GM12873 (cell line): ENCODE measurements around the gene LCTL.

ENCODE experiments used
- TF ChIP-seq, protein P1 (sequence below): IDR thresholded peaks from 2 replicates; pipeline ENCODE4 v1.5.1; 2012; ENCODE audit warnings: low read depth, mild to moderate bottlenecking, moderate library complexity, low read length, control low read depth; ENCODE audit not compliant: insufficient read depth; ENCODE audit errors: missing control alignments

The LCTL gene

DNA sequence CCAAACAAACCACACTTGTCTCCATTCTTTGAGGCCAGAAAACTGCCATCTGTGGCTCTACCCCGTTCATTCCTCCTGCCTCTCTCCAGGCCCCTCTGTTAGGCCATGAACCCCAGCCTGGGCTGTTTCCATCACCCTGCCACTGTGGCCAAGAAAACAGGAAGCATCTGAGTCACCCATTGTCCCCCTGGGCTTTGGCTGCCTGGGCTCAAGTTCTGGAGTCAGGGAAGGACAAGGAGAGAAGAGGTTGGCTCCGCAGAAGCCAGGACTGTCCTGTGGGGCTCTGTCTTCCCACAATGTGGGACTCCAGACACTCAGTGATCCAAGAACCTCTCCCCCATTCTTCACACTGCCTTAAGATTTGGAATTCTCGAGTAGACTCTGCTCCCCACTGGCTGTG, 14.8 kb upstream of the LCTL start:
- TF ChIP-seq, protein P1, sequence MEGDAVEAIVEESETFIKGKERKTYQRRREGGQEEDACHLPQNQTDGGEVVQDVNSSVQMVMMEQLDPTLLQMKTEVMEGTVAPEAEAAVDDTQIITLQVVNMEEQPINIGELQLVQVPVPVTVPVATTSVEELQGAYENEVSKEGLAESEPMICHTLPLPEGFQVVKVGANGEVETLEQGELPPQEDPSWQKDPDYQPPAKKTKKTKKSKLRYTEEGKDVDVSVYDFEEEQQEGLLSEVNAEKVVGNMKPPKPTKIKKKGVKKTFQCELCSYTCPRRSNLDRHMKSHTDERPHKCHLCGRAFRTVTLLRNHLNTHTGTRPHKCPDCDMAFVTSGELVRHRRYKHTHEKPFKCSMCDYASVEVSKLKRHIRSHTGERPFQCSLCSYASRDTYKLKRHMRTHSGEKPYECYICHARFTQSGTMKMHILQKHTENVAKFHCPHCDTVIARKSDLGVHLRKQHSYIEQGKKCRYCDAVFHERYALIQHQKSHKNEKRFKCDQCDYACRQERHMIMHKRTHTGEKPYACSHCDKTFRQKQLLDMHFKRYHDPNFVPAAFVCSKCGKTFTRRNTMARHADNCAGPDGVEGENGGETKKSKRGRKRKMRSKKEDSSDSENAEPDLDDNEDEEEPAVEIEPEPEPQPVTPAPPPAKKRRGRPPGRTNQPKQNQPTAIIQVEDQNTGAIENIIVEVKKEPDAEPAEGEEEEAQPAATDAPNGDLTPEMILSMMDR = no peak

DNA sequence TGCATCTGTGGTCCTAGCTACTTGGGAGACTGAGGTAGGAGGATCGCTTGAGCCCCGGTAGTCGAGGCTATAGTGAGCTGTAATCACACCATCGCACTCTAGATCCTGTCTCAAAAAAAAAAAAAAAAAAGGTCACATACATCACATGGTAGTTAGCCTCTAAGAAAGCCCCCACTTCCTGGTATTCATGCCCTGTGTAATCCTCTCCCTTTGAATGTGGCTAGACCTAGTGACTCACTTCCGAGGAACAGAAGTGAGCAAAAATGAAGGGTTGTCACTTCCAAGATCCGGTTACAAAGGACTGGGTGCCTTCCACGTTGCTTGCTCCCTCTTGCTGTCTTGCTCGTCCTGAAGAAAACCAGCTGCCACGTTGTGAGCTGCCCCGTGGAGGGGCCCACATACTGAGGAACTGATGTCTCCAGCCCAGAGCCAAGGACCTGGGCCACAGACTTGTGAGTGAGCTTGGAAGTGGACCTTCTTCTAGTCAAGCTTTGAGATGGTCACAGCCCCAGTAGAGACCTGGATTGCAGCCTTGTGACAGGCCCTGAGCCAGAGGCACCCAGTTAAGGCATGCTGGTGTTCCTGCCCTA, 12.6 kb upstream of the LCTL start:
- TF ChIP-seq, protein P1 = no peak

DNA sequence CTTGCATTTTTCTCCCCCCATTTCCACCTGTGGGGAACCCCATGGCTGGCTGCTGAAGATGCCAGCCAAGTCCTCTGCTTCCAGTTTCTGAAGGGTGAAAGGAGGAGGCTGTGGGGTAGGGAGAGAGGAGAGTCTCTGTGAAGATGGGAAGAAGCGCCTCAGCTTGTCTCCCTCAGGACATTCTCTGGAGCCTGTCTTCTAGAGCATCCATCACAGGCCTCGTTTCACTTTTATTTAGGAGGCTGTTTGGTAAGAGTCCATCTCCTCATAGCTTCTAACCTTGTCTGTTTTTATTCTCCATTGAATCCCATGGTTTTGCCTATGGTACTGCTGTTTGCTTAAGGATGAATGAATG, 8.8 kb upstream of the LCTL start:
- TF ChIP-seq, protein P1 = no peak

DNA sequence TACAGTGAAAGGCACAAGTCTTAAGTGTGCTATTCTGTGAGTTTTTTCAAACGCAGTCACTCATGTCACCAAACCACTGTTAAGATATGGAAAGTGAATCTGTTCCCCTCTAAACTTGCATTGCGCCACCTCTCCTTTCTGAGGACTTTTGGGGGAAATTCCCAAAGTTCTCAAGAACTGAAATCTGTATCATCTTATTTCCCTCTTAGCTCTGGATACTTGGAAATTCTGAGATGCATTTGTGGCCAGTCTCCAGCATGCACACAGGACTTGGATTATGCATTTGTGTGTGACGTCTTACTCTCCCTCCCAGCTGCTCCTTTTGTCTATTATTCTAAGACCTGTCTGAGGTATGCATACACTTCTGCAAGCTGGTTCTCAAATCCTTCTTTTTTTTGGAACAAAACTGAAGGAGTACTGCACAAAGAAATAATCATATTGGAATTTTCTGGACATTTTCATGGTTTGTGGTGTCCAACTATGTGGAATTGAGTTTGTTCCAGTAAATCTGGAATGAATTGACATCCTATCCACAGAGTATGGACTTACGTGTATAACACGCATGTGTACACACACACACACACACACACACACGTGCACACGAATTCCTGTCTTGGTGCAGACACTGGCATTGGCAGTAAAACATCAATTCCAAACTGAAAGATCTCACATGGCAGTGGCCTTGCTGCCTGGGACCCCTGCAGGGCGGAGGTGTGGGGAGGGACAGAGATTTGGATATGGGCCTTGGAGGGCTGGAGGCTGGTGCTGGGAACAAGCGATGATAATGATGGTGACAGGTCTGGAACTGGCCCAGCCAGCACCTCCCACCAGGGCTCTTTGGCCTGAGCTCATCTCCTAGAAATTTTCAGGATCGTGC, 8.2 kb upstream of the LCTL start:
- TF ChIP-seq, protein P1 = no peak

DNA sequence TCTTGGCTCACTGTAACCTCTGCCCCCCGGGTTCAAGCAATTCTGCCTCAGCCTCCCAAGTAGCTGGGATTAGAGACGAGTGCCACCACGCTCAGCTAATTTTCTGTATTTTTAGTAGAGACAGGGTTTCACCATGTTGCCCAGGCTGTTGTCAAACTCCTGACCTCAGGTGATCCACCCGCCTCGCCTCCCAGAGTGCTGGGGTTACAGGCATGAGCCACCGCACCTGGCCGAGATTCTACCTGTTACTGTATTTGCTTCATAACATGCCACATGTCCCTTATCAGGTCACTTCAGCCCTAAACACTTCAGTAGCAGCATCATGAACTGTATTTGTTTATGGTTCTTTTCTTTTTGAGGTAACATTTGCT, 7.5 kb upstream of the LCTL start:
- TF ChIP-seq, protein P1 = no peak

DNA sequence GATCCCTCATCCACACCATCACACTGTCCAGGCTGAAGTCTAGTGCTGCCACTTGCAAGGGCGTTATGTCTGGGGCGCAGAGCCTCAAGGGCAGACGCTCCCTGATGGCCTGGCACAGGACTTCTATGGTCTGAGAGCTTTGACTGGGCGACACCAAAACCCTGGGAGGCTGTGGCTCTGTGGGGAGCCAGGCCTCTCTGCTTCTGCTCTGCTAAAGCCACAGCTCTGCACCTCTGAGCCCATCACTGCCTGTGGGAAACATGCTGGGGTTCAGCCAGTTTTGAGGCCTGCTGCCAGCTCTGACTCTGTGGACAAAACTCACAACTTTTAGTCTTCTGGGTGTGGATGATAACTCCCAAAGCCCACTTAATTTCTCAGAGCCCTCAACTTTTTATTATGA, 6.3 kb upstream of the LCTL start:
- TF ChIP-seq, protein P1 = no peak

DNA sequence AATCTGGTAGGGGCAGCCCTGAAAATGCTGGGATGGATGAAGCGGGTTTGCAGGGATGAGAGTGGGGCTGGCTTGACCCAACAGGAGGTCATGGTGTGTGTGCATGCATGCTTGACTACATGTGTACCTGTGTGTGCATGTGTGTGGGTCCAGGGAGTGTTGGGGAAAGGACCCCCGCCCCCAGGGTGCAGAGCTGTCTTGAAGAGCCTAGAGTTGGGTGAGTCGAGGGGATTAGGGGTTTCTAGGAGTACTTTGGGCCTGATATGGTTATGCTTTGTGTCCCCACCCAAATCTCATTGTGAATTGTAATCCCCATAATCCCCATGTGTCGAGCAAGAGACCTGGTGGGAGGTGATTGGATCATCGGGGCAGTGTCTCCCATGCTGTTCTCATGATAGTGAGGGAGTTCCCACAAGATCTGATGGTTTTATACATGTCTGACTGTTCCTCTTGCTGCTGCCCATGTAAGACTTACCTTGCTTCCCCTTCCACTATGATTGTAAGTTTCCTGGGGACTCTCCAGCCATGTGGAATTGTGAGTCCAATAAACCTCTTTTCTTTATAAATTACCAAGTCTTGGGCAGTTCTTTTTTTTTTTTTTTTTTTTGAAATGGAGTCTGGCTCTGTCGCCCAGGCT, 5.2 kb upstream of the LCTL start:
- TF ChIP-seq, protein P1 = no peak
